ENCODE results near the gene PAXX.

DNA sequence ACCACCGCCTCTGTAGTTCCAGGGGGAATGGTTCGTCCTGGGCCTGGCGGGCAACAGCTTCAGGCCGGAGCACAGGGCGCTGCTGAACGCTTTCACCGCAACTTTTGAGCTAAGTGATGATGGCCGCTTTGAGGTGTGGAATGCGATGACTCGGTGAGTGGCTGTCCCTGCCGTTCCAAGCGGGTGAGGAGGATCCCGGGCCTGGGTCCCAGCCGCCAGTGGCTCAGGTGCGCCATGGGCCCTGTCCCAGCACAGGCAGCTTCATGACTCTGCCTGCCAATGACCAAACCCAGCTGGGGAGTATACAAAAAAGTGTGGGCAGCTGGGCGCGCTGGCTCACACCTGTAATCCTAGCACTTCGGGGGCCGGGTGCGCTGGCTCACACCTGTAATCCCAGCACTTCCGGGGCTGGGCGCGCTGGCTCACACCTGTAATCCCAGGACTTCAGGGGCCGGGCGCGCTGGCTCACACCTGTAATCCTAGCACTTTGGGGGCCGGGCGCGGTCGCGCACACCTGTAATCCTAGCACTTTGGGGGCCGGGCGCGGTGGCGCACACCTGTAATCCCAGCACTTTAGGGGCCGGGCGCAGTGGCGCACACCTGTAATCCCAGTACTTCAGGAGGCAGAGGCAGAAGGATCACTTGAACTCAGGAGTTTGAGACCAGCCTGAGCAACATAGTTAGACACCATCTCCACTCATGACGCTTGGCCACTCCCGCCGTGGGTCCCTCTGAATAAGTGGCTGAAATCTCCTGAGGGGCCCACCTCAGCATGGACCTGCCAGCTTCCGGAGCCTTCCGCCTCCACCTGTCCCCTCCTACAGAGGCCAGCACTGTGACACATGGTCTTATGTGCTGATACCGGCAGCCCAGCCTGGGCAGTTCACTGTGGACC, 39.1 kb upstream of the PAXX start:
- no peak for TF ChIP-seq POLR2A (IDR thresholded peaks at IDR 0.05; ENCODE audit: borderline replicate concordance, extremely low read depth, insufficient read depth, insufficient read length)
- TF ChIP-seq CTCF (IDR thresholded peaks at IDR 0.05 in 2 of 3, conservative IDR thresholded peaks at IDR 0.05 in 1 of 3; ENCODE audit: borderline replicate concordance in 1 of 3, insufficient read depth in 1 of 3, low read depth in 2 of 3, low read length in 2 of 3) = no peak
- TF ChIP-seq EZH2 (IDR thresholded peaks at IDR 0.05) = no peak
- TF ChIP-seq YY1 (IDR thresholded peaks at IDR 0.05; ENCODE audit: extremely low read depth, insufficient replicate concordance, low read depth, low read length) = no peak
- TF ChIP-seq POLR2AphosphoS5 (IDR thresholded peaks at IDR 0.05; ENCODE audit: low read depth, low read length) = no peak
- TF ChIP-seq, protein P1, sequence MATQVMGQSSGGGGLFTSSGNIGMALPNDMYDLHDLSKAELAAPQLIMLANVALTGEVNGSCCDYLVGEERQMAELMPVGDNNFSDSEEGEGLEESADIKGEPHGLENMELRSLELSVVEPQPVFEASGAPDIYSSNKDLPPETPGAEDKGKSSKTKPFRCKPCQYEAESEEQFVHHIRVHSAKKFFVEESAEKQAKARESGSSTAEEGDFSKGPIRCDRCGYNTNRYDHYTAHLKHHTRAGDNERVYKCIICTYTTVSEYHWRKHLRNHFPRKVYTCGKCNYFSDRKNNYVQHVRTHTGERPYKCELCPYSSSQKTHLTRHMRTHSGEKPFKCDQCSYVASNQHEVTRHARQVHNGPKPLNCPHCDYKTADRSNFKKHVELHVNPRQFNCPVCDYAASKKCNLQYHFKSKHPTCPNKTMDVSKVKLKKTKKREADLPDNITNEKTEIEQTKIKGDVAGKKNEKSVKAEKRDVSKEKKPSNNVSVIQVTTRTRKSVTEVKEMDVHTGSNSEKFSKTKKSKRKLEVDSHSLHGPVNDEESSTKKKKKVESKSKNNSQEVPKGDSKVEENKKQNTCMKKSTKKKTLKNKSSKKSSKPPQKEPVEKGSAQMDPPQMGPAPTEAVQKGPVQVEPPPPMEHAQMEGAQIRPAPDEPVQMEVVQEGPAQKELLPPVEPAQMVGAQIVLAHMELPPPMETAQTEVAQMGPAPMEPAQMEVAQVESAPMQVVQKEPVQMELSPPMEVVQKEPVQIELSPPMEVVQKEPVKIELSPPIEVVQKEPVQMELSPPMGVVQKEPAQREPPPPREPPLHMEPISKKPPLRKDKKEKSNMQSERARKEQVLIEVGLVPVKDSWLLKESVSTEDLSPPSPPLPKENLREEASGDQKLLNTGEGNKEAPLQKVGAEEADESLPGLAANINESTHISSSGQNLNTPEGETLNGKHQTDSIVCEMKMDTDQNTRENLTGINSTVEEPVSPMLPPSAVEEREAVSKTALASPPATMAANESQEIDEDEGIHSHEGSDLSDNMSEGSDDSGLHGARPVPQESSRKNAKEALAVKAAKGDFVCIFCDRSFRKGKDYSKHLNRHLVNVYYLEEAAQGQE (IDR thresholded peaks at IDR 0.05; ENCODE audit: low read depth) = no peak
- TF ChIP-seq CBX3 (IDR thresholded peaks at IDR 0.05; ENCODE audit: low read depth) = no peak

All from HCT116 (cell line).